Subcutaneous abdominal adipose tissue (tissue), 5 donors: ENCODE data around the gene NRSN2.
A peak's percentile ranks its signal among the peaks of the same experiment; 100 is the strongest.

Experiments
- H3K27ac ChIP-seq: one replicate; pipeline ENCODE4 v1.7.0; 2013; ENCODE audit warnings: low read depth, mild to moderate bottlenecking, inconsistent platforms, low read length, moderate library complexity
- H3K27me3 ChIP-seq, 5 donors: one replicate each; pipeline ENCODE4 v1.7.0; 2013; ENCODE audit warnings: low read length in 5 of 5, inconsistent platforms in 1 of 5; ENCODE audit not compliant: control insufficient read depth in 5 of 5, insufficient read depth in 4 of 5
- H3K36me3 ChIP-seq, 5 donors: one replicate each; pipeline ENCODE4 v1.7.0; 2013; ENCODE audit warnings: low read length in 5 of 5; ENCODE audit not compliant: control insufficient read depth in 5 of 5, insufficient read depth in 5 of 5
- H3K4me1 ChIP-seq, 5 donors: one replicate each; pipeline ENCODE4 v1.7.0; 2013; ENCODE audit warnings: low read length in 5 of 5, mild to moderate bottlenecking in 3 of 5, moderate library complexity in 1 of 5; ENCODE audit not compliant: control insufficient read depth in 5 of 5, insufficient read depth in 5 of 5
- H3K4me3 ChIP-seq, 5 donors: one replicate each; pipeline ENCODE4 v1.7.0; 2013; ENCODE audit warnings: low read length in 5 of 5, low read depth in 1 of 5
- H3K9ac ChIP-seq, 5 donors: one replicate each; pipeline ENCODE4 v1.7.0; 2013; ENCODE audit warnings: low read length in 5 of 5, mild to moderate bottlenecking in 4 of 5, moderate library complexity in 3 of 5
- H3K9me3 ChIP-seq, 5 donors: one replicate each; pipeline ENCODE4 v1.7.0; 2013; ENCODE audit warnings: low read length in 5 of 5; ENCODE audit not compliant: control insufficient read depth in 5 of 5
- donor health status: healthy.
- donor health status: healthy.
- donor health status: healthy.
- donor health status: healthy.
- donor health status: healthy.

NRSN2 gene, protein sequence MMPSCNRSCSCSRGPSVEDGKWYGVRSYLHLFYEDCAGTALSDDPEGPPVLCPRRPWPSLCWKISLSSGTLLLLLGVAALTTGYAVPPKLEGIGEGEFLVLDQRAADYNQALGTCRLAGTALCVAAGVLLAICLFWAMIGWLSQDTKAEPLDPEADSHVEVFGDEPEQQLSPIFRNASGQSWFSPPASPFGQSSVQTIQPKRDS

DNA sequence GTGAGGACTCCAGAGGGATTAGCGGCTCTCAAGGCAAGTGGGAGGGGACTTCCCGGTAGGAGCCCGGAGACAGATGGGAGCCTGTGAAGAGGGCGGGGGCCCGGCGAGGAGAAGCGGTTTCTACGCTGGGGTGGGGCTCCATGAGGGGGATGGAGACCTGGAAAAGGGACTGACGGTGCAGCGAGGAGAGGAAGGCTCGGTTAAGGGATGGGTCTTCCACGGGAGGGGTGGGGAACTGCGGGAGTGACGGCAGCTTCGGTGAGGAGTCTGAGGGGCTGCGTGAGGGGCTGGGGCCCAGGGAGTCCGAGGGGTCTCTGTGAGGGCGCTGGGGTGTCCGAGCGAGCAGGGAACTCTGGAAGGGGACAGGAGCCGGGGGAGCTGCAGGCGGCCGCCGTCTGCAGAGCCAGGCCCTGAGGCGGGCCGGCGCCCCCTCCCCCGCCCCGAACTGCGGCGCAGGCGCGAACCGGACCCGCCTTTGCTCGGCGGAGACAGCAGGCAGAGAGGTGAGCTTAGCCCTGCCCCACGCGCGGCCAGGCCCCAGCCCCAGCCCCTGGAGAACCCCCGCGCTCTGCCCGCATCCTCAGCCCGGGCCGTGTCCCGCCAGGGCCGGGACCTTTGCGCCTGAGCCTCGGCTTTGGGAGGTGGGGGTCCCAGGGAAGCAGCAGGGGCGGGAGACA lies at the start of gene NRSN2:
TSS of gene NRSN2 (plus strand) at position 472 of the 677 bp plus-strand sequence. CDS start 2,533 bp downstream, outside the sequence.
- Histone ChIP-seq H3K9me3 (peaks cover 0 to 5% (median 2%) of the 10 kb centered on the region in 5 donors), H3K4me3 (peak within 1 kb of the TSS; percentile 77 to 89 (median 82)), H3K27me3 (no peaks in the 10 kb centered on the region), H3K9ac (peak within 1 kb of the TSS in 4 of 5 donors; percentile 43 to 72 (median 63)), H3K36me3 (peaks cover 0 to 5% (median 0%) of the 10 kb centered on the region in 5 donors), H3K4me1 (peaks cover 0 to 26% (median 23%) of the 10 kb centered on the region in 5 donors), H3K27ac (peak within 1 kb of the TSS; percentile 40)

DNA sequence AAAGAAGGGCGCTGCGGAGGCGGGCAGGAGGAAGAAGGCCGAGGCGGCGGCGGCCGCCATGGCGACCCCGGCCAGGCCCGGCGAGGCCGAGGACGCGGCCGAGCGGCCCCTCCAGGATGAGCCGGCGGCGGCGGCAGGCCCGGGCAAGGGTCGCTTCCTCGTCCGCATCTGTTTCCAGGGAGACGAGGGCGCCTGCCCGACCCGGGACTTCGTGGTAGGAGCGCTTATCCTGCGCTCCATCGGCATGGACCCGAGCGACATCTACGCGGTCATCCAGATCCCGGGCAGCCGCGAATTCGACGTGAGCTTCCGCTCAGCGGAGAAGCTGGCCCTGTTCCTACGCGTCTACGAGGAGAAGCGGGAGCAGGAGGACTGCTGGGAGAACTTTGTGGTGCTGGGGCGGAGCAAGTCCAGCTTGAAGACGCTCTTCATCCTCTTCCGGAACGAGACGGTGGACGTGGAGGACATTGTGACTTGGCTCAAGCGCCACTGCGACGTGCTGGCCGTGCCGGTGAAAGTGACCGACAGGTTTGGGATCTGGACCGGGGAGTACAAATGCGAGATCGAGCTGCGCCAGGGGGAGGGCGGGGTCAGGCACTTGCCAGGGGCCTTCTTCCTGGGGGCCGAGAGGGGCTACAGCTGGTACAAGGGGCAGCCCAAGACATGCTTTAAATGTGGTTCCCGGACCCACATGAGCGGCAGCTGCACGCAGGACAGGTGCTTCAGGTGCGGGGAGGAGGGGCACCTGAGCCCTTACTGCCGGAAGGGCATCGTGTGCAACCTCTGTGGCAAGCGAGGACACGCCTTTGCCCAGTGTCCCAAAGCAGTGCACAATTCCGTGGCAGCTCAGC lies 48.8 kb upstream of the NRSN2 start:
- Histone ChIP-seq H3K4me3 (peak overlapping the region; percentile 85 to 95 (median 90)), H3K9ac (peak overlapping the region; percentile 68 to 98 (median 91)), H3K9me3 (no peaks in the 10 kb centered on the region), H3K27ac (peak overlapping the region; percentile 78), H3K27me3 (no peaks in the 10 kb centered on the region), H3K36me3 (peaks cover 0 to 8% (median 0%) of the 10 kb centered on the region in 5 donors), H3K4me1 (peaks cover 7 to 43% (median 39%) of the 10 kb centered on the region in 5 donors)

DNA sequence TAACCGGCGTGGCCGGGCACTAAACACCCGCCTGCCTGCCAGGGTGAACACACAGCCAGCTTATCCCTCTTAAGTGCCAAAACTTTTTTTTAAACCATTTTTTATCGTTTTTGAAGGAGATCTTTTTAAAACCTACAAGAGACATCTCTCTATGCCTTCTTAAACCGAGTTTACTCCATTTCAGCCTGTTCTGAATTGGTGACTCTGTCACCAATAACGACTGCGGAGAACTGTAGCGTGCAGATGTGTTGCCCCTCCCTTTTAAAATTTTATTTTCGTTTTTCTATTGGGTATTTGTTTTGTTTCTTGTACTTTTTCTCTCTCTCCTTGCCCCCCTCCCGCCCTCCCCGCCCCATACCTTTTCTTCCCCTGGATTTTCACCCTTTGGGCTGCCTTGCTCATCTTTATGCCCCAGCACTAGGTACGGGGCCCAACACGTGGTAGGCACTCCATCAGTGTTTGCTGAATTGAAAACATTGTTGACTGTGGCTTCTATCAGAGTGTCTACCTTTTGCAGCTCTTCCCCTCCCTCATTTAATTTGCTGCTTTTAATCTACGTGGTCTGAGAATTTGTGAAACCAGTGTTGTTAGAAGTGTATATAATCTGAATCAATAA lies 48.0 kb upstream of the NRSN2 start:
- peaks cover 7 to 43% (median 39%) of the 10 kb centered on the region in 5 donors for H3K4me1 ChIP-seq
- peak overlapping the region; percentile 78 for H3K27ac ChIP-seq
- no peaks in the 10 kb centered on the region for H3K27me3 ChIP-seq
- H3K9ac ChIP-seq, result peak overlapping the region; percentile 68 to 98 (median 91)
- H3K9me3 ChIP-seq, result no peaks in the 10 kb centered on the region
- peaks cover 0 to 8% (median 0%) of the 10 kb centered on the region in 5 donors for H3K36me3 ChIP-seq
- H3K4me3 ChIP-seq, result peak overlapping the region; percentile 85 to 95 (median 90)

DNA sequence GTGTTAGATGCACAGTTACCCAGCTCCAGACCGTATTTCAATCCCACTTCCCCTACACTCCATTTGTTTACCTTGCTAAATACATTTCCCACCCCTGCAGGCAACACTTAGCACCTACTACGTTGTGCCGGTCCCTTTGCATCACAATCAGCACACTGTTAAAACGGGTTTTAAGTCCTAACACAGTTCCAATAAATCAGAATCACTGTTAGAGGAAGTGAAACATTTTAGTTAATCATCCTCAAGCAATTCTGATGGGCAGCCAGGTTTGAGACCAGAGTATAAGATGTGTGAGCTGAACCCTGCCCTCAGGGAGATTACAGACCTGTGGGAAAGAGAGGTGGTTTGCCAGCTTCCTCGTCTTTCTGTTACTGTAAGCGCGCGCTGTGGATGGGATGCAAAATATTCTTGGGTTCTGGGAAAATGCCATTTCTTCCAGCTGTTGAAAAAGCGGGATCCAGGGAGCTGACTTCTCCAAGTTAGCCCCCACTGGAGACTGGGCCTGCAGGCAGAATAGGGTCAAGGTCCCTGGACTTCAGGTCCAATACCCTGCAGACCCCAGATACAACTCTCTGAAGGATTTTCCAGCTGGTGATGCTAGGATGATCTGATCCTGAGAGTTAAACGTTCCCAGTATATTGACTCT lies 46.4 kb upstream of the NRSN2 start:
- Histone ChIP-seq H3K27me3 (no peaks in the 10 kb centered on the region), H3K4me1 (peaks cover 7 to 47% (median 39%) of the 10 kb centered on the region in 5 donors), H3K9ac (peak overlapping the region in 1 of 5 donors; percentile 26), H3K27ac (no peak overlapping the region), H3K36me3 (peaks cover 0 to 8% (median 0%) of the 10 kb centered on the region in 5 donors), H3K4me3 (no peak overlapping the region), H3K9me3 (no peaks in the 10 kb centered on the region)

DNA sequence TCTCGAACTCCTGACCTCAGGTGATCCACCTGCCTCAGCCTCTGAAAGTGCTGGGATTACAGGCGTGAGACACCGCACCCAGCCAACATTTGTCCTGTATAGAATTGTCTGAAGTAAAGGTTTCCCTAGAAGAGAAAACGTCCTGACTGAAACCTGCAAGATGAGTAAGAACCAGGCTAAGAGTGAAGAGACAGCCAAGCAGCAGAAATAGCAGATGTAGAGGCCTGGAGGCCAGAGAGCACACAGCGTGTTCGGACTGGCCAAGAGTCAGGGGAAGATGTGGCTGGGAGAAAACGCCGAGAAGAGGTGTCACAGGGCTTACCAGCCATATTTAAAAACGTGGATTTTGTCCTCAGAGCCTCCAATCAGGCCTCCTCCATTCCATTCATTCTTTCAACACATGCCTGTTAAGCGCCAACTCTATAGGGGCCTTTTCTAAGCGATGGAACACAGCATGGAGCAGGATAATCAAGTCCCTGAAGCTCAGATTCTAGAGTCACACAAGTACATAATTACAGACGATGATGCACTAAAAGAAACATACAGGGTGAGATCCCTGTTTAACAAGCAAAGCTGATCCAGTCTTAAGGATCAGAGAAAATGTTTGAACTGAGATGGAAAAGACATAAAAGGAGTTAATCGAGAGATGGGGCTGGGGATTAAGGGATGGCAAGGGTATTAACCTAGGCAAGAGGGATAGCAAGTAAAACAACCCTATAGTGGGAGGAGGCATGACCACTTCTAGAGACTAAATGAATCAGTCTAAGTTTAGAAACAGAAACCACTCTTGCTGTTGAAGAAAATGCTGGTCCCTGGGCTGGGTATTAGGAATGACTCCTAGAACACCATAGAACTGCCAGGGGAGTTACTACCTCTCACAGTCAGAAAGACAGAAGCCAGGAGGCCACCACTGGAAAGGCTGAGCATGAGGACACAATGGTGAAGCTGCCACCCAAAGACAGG lies 44.7 kb upstream of the NRSN2 start:
- Histone ChIP-seq H3K9ac (no peak overlapping the region), H3K27me3 (no peaks in the 10 kb centered on the region), H3K4me3 (no peak overlapping the region), H3K36me3 (peaks cover 0 to 8% (median 0%) of the 10 kb centered on the region in 5 donors), H3K27ac (no peak overlapping the region), H3K4me1 (peaks cover 7 to 40% (median 35%) of the 10 kb centered on the region in 5 donors), H3K9me3 (no peaks in the 10 kb centered on the region)

DNA sequence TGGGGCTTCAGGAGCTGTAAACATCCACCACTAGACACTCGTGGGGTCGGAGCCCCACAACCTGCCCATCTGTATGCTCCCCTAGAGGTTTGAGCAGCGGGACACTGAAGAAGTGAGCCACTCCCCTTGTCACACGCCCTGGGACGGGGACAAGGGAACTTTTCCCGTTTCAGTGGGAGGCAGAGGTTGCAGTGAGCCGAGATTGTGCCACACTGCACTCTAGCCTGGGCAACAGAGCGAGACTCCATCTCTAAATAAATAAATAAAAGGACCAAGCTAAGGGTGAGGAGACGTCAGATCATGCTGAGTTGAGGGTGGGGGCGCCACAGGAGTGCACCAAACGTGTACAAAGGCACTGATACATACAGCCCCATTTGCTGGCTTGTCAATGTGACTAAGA lies 41.2 kb upstream of the NRSN2 start:
- Histone ChIP-seq H3K36me3 (peaks cover 0 to 3% (median 0%) of the 10 kb centered on the region in 5 donors), H3K4me1 (peaks cover 0 to 26% (median 20%) of the 10 kb centered on the region in 5 donors), H3K27ac (no peak overlapping the region), H3K9ac (no peak overlapping the region), H3K4me3 (no peak overlapping the region), H3K27me3 (no peaks in the 10 kb centered on the region), H3K9me3 (no peaks in the 10 kb centered on the region)

DNA sequence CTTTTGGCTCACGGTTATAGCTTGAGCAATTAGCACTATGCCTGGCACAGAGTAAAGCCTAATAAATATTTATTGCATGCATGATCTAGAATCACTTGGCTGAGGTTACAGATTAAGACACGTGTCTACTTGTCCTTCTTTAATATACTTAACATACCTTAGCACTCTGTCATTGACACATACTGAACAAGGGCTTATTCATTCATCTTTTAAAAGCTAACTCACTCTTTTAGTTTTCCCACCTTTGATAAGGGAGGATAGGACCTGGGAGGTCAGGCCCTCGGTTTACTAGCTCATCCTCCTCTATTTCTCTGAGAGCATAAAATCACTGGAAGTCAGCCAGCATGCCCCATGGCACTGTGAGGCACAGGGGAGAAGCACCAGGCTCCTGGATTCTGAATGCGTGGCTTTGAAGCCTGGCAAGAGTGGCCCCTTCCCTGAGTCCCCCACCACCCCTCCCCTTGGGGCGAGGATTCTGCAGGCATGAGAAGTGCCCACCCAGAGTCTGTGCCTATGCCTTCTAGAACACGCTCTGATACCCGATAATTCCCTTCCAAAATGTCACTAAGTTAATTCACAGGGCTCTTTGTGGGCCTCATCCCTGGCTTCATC lies 38.4 kb upstream of the NRSN2 start:
- Histone ChIP-seq H3K27me3 (no peaks in the 10 kb centered on the region), H3K4me3 (no peak overlapping the region), H3K9ac (no peak overlapping the region), H3K27ac (no peak overlapping the region), H3K9me3 (no peaks in the 10 kb centered on the region), H3K36me3 (no peaks in the 10 kb centered on the region), H3K4me1 (peaks cover 0 to 21% (median 15%) of the 10 kb centered on the region in 5 donors)

DNA sequence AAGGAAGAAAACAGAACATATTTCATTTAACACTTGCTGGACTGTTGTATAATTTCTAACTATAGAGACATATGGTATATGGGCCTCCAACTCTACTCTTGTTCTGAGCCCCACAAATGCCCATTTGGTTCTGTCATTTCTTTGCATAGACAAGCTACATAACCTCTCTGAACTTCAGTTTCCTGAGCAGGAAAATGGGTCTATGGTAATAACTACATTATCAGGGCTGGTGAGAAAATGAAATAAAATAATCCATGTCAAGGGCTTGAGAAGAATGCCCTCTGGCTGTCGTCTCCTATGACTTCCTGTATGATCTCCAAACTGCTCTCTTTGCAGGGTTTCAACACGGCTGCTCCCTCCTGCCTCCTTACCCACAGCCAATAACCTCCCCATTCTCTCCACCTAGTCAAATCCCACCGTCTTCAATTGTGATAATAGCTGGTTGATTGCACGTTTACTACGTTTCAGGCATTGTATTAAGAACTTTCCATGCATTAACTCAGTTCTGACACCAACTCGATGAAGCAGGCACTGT lies 37.5 kb upstream of the NRSN2 start:
- H3K4me1 ChIP-seq, result peaks cover 0 to 21% (median 15%) of the 10 kb centered on the region in 5 donors
- peak overlapping the region in 3 of 5 donors; percentile 2 to 32 (median 14) for H3K9ac ChIP-seq
- H3K27me3 ChIP-seq, result no peaks in the 10 kb centered on the region
- no peaks in the 10 kb centered on the region for H3K9me3 ChIP-seq
- H3K4me3 ChIP-seq, result peak overlapping the region; percentile 40 to 64 (median 56)
- no peaks in the 10 kb centered on the region for H3K36me3 ChIP-seq
- H3K27ac ChIP-seq, result peak overlapping the region; percentile 58
